ENCODE results near the gene DHRS7. TPM values are rescaled to one million over a fixed set of nuclear protein-coding genes. Genes with fewer than 3 reads are reported as not detected.
A peak's percentile ranks its signal among the peaks of the same experiment; 100 is the strongest.

The DHRS7 gene
- total RNA-seq, 4 donors from 2014 or later: 64.5 to 108 (median 91.2) TPM

DNA sequence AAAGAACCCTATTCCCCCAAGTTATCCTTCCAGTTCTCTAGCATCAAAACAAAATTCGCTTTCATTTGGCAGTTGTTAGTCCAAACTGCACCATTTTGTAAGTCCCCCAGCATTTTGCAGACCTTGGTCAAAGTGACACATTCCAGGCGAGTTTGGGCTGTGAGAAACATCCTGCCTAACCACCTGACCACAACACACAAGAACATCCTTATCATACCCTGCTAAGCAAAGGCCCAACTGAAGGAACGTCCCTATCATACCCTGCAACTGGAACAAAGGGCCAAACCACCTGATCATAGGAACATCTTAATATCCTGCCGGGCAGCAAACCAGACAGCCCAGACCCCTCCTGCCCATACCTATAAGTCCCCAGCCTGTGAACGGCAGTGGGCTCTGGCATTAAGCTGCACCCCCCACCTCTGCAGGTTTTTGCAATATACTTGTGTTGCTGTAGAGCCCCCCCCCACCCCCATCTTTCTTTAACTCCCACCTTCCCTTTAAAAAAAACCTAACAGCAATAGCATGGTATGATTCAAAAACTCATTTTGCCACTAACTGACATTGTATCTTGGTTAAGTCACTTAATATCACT lies 70.8 kb downstream of the DHRS7 start:
- TF ChIP-seq, protein P1, sequence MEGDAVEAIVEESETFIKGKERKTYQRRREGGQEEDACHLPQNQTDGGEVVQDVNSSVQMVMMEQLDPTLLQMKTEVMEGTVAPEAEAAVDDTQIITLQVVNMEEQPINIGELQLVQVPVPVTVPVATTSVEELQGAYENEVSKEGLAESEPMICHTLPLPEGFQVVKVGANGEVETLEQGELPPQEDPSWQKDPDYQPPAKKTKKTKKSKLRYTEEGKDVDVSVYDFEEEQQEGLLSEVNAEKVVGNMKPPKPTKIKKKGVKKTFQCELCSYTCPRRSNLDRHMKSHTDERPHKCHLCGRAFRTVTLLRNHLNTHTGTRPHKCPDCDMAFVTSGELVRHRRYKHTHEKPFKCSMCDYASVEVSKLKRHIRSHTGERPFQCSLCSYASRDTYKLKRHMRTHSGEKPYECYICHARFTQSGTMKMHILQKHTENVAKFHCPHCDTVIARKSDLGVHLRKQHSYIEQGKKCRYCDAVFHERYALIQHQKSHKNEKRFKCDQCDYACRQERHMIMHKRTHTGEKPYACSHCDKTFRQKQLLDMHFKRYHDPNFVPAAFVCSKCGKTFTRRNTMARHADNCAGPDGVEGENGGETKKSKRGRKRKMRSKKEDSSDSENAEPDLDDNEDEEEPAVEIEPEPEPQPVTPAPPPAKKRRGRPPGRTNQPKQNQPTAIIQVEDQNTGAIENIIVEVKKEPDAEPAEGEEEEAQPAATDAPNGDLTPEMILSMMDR (IDR thresholded peaks at IDR 0.05): no peak
- no peak for TF ChIP-seq POLR2A (IDR thresholded peaks at IDR 0.05)
- Histone ChIP-seq H3K9me3 (no peaks in the 10 kb centered on the region), H3K27ac (peak overlapping the region; percentile 7 to 42), H3K36me3 (no peaks in the 10 kb centered on the region), H3K4me3 (no peak overlapping the region), H3K4me1 (no peaks in the 10 kb centered on the region), H3K27me3 (no peaks in the 10 kb centered on the region)
- DNase-seq: no peak
- intact Hi-C loops (cut with DNase I; ENCODE audit: low total_unique reads): loop anchor here (10.0 kb wide), 1 partner anchor 70 kb away; the partner anchor contains the start of gene DHRS7

Other genes with a start within 250 kb of the DHRS7 start
- 1 to 10 TPM in 1 of 4 donors, not detected in 3; 2.1 TPM for gene LRRC9, start 245.3 kb downstream of the DHRS7 start, total RNA-seq
- gene PCNX4, start 73.5 kb downstream of the DHRS7 start, total RNA-seq: 100 to 1,000 TPM in 2 of 4 donors, 10 to 100 TPM in 2; 30.9 to 163 (median 97.7) TPM
- gene PPM1A, start 83.8 kb upstream of the DHRS7 start, total RNA-seq: 10 to 100 TPM; 32.0 to 77.1 (median 52.8) TPM